GOT3 (cell line): Measurements from ENCODE around the gene PARP1.
"Not testable (repeated sequence)": the region's sequence is repeated elsewhere in the genome, so short reads cannot be mapped to it uniquely, and the experiment has no call there.

Experiments
- DNase-seq: peaks from one replicate; lab custom pipeline; 2025; ENCODE audit warnings: mixed read lengths; lab: John Stamatoyannopoulos, UW

The PARP1 gene

DNA sequence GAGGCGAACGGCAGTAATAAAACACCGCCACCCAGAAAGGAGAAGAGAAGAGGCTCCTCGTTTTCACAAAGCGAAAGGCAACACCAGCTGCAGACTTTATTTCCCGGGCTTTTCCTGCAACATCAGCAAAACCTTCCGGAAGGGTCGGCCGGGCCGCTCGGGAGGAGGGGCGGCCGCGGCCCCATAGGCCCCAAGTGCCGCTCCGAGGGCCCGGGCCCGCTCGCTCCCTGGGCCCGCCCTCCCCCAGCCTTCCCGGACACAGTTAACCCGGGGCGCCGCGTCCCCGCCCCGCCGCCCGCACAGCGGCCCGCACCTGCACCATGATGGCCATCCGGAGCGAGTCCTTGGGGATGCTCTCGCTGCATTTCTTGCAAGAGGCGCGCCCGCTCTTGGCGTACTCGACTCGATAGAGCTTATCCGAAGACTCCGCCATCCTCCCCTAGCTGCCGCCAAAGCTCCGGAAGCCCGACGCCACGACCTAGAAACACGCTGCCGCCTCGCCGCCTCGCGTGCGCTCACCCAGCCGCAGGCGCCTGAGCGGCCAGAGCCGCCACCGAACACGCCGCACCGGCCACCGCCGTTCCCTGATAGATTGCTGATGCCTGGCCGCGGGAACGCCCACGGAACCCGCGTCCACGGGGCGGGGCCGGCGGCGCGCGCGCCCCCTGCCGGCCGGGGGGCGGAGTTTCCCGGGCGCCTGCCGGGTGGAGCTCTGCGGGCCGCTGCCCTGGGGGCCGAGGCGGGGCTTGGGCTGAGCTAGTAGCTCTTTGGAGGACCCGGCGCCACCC lies at the start of gene PARP1:
Gene PARP1 (minus strand): TSS at position 597 of the 788 bp plus-strand sequence. CDS start 164 bp downstream, at position 433.
- DNase-seq, result peak; percentile 85

GRCh38 chr1:226457307-226457712 lies 49.4 kb upstream of the PARP1 start:
- no peak for DNase-seq

GRCh38 chr1:226455843-226456242 lies 48.0 kb upstream of the PARP1 start:
- no peak for DNase-seq

- DNase-seq, result no peak
These were observed 46.5 kb upstream of the PARP1 start for GRCh38 chr1:226454349-226454748.

DNA sequence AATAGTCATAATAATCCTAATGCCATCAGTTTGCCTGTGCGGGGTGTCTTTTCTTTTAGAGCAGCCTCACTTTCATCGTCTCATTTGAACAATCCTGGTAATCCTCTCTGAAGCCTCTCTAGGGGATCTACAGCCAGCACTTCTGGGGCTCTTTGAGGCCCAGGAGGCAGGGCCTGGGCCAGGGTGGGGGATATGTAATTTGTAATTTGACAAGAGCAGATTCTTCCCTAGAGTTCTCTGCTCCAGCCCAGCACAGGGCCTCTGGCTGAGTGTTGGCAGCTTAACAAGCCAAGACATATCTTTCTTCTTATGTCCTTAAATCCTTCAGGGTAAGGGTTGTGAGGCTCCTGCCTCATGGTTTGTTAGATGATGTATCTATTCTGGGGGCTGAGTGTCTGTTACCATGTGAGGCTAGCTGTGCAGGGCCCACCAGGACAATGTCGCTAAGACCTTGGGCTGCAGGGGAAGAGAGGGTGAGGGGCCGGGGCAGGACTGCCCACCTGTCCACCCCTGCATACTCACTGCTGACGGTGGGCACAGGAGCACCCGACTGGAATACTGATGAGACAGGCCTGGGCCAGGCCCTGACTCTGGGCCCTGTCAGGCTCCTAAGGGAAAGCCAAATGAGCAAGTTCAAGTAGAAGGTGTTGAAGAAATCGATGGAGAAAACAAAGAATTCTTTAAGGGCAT lies 45.3 kb upstream of the PARP1 start:
- DNase-seq, result no peak

- DNase-seq, result no peak
These were observed 42.8 kb upstream of the PARP1 start for GRCh38 chr1:226450688-226451087.

- DNase-seq, result no peak
These were observed 41.9 kb upstream of the PARP1 start for GRCh38 chr1:226449823-226450222.

- no peak for DNase-seq
These were observed 40.2 kb upstream of the PARP1 start for GRCh38 chr1:226447932-226448665.

- no peak for DNase-seq
These were observed 38.2 kb upstream of the PARP1 start for GRCh38 chr1:226446094-226446493.

DNA sequence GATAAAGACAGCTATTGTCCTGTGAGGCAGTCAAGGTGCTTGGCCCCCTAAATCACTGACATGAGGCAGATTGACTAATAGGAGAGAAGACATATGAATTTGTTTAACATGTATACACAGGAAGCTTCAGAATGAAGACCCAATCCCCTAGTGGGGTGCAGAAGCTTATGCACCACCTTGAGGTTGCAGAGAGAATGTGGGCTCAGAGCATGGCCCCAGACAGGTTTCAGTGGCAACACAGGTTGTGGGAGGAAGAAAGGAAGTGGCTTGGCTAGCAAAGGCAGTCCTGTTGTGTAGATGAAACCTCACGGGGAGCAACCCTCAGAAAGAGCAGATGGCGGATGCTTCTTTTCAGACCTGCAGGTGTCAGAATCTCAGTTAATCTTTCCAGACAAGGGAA lies 37.0 kb upstream of the PARP1 start:
- no peak for DNase-seq

- no peak for DNase-seq
These were observed 35.5 kb upstream of the PARP1 start for GRCh38 chr1:226443439-226443838.

- no peak for DNase-seq
These were observed 35.1 kb upstream of the PARP1 start for GRCh38 chr1:226443033-226443432.

DNA sequence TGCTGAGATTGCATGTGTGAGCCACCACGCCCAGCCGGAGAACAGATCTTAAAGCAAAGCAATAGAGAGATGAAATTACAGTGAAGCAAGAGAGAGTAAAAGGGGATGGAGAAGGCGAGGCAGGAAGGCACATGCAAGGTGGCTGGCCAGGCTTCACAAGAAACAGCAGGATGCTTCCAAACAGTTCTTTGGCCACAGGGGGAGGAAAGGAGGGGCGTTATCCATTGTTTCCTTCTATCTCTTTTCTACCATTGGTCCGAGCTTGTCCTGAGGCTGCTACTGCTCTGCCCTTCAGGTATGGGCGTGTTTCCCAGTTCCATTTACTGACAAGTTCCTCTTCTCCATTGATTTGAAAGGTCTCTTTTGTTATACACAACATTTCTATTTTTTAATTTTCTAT lies 33.7 kb upstream of the PARP1 start:
- no peak for DNase-seq

DNA sequence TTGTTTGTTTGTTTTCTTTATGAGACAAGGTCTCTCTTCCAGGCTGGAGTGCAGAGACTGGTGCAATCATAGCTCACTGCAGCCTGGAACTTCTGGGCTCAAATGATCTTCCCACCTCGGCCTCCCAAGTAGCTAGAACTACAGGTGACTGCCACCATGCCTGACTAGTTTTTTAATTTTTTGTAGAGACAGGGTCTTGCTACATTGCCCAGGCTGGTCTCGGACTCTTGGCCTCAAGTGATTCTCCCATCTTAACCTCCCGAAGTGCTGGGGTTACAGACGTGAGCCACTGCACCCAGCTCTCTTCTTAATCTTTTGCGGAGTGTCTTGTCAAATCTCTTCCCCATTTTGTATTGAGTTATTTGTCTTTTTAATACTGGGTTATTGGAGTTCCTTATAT lies 32.6 kb upstream of the PARP1 start:
- no peak for DNase-seq

GRCh38 chr1:226438007-226438406 lies 30.1 kb upstream of the PARP1 start:
- DNase-seq, result no peak

DNA sequence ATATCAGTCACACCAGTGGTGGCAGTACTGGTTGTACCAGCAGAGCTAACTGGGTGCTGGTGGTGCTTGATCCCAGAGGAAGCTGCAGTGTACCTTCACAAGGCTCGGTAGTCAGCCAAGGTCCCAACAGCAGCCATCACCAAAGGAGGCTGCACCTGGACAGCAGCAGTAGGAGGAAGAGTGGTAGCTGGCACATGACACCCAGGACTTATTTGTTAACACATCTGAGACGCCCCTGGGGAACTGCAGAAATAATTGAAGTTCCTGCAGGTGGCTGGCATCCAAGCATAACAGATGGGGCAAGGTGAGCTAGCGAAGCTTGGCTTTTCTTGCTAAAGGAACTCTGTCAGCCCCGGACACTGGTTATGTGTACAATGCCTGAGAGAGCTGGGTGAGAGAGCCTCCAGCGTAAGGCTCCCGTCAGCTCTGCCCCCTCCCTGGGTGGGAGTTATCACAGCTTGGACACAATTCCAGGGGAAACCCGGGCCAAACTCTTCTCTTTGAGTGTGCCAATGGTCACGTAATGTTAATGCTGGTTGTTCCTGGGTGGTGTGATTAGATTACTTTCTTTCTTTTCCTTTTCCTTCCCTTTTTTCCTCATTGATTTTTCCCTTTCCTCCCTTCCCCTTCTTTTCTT lies 29.1 kb upstream of the PARP1 start:
- no peak for DNase-seq

- DNase-seq, result no peak
These were observed 28.6 kb upstream of the PARP1 start for GRCh38 chr1:226436472-226436854.

GRCh38 chr1:226433341-226433720 lies 25.4 kb upstream of the PARP1 start:
- no peak for DNase-seq

DNA sequence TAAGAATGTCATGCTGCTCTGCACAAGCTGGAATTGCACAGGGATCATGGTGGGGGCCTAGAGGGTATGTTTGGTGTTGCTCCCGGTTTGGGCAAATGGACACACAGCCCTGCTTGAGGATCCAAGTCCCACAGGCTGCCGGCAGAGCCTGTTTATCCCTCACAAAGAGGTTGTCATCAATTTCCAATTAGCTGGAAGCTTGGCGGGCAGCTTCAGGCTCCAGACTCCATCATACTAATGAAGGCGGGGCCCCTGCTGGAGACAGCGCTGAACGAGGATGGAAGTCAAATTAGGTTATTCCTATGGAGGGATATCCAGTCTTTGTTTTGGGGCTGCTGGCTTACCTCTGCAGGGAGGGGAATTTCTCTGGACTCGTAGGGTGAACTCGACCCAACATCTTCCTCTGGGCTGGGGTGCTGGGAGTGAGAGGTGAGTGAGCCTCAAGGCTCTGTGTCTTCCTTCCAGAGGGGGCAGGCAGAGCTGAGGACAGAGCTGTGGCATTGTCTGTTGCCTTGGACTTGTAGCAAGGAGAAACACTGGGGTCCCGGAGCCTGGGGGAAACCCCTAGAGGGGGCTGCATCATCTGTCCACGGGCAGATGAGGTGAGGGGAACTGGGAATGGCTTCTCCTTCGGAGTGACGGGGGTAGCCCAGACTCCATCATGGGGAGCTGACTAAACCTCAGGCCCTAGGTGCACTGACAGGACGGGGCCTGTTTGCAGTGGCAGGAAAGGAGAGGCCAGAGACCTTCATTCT lies 24.9 kb upstream of the PARP1 start:
- no peak for DNase-seq

- not testable (repeated sequence) for DNase-seq
These were observed 24.0 kb upstream of the PARP1 start for GRCh38 chr1:226431898-226432297.

DNA sequence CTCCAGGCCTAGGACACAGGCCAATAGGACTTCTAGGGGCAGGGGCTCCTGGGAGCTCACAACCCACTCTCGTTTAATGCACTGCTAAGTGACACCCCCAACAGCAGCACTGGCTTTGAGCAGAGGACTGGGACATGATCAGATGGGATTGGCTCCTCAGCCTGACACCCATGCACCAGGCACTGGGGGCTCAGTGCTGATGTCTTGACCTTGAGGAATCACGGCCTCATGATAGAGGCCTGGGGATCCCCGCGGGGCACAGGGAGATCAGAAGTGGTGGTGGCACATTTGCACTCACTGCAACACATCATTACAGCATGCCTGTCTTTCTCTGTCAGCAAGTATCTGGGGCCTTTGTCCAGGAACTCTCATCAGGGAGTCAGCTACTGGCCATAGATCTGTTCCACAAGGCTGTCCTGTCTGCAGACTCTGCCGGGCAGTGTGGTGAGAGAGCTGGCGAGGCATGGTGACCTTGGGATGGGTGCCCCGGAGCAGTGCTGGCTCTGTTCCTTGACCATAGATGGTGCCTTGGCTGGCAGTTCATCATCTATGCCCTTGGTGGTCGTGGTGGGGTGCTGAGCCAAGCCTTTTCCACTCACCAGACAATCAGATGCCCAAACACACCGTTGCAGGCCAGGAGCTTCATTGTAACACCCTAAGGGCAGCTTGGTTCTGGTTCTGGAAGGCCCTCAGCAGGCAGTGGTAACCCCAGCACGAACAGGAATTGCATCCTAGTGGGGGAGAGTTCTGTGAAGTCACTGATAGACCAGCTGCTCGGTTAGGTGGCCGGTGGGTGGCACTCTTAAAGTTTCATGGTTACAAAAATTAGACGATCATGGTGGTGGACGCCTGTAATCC lies 22.2 kb upstream of the PARP1 start:
- no peak for DNase-seq
